Left lung (tissue), 10 donors: ENCODE measurements around the gene LENG9. TPM values are rescaled to one million over a fixed set of nuclear protein-coding genes. Genes with fewer than 3 reads are reported as not detected.
A peak's percentile ranks its signal among the peaks of the same experiment; 100 is the strongest.

Source experiments
- ATAC-seq: fragments of 200-7000 bp; cut with Tn5 transposase; one replicate; pipeline ENCODE4 v1.9.1; 2020; ENCODE audit warnings: moderate library complexity
- DNase-seq, 4 donors: peaks; one replicate each; pipeline ENCODE4 v3.0.0-alpha.2; 2013 to 2020
- H3K27ac ChIP-seq, 2 donors: fragments of 200-600 bp; sonication (generic) in 1 of 2; one replicate each; pipeline versions ENCODE4 v1.5.0 to v1.8.0; 2020 to 2021
- H3K27me3 ChIP-seq, 2 donors: fragments of 200-600 bp; sonication (generic) in 1 of 2; one replicate each; pipeline versions ENCODE4 v1.5.0 to v1.8.0; 2020 to 2021
- H3K36me3 ChIP-seq, 2 donors: fragments of 200-600 bp; sonication (generic) in 1 of 2; one replicate each; pipeline versions ENCODE4 v1.5.0 to v1.8.0; 2020 to 2021
- H3K4me1 ChIP-seq, 2 donors: fragments of 200-600 bp; one replicate each; pipeline ENCODE4 v1.8.0; 2021
- H3K4me3 ChIP-seq, 2 donors: fragments of 200-600 bp; sonication (generic) in 1 of 2; one replicate each; pipeline versions ENCODE4 v1.5.0 to v1.8.0; 2020 to 2021; ENCODE audit warnings: mild to moderate bottlenecking in 1 of 2
- H3K9me3 ChIP-seq, 2 donors: fragments of 200-600 bp; sonication (generic) in 1 of 2; one replicate each; pipeline versions ENCODE4 v1.5.0 to v1.8.0; 2020 to 2021
- intact Hi-C, 2 donors: fragments of 100-400 bp; cut with DNase I; formaldehyde crosslinking; loops; one replicate each; pipeline versions ENCODE4 v1.11.2 to v1.14.2; 2022
- polyA plus RNA-seq, 6 donors: library from polyadenylated mRNA; unstranded; fragments of 120-200 nt; gene quantifications; one replicate each; pipeline ENCODE4 v1.2.1, GENCODE V29; 2013; ENCODE audit not compliant: insufficient read length in 6 of 6
- total RNA-seq, 2 donors: library from RNA; stranded (reverse); fragmentation: NEBNext Ultra II Directional; extraction: Animal tissue kit (Norgen Biotek cat#: 25700); gene quantifications; one replicate each; pipeline ENCODE4 v1.2.1, GENCODE V29; 2021
- TF ChIP-seq, protein P1 (sequence below), 2 donors: fragments of 200-600 bp; sonication (generic) in 1 of 2; IDR thresholded peaks; one replicate each; pipeline versions ENCODE4 v1.5.0 to v1.8.0; 2021; ENCODE audit warnings: antibody characterized with exemption in 2 of 2
- donor health status: DM: no; HTN: yes; CAD: no.
- donor health status: DM: no; HTN: no; CAD: no.

Gene LENG9
- total and polyA plus RNA-seq, 8 donors, result 3.2 to 8.8 (median 4.9) TPM

DNA sequence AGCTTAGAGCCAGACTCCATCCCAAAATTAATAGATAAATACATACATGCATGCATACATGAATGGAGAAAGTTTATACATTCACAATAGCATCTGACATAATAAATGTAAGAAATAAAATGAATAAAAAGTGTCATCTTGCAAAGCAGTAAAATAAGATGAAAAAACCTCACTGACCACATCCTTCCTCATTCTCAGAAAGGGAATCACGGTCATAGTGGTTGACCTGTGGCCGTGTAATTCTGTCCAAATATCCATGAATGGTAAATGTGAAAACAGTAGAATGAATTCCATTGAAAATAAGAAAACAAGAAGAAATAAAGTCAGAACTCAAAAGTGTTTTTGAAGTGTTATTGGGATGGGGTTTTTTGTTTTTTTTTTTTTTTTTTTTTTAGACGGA is 19.3 kb upstream of the LENG9 start:
- H3K4me3 ChIP-seq, result no peak overlapping the region
- no peak overlapping the region for H3K27ac ChIP-seq
- intact Hi-C loops, result loop anchor here in 1 of 2 donors (5.0 kb wide), 1 partner anchor 194 kb away; no protein-coding TSS in a partner anchor
- TF ChIP-seq, protein P1, sequence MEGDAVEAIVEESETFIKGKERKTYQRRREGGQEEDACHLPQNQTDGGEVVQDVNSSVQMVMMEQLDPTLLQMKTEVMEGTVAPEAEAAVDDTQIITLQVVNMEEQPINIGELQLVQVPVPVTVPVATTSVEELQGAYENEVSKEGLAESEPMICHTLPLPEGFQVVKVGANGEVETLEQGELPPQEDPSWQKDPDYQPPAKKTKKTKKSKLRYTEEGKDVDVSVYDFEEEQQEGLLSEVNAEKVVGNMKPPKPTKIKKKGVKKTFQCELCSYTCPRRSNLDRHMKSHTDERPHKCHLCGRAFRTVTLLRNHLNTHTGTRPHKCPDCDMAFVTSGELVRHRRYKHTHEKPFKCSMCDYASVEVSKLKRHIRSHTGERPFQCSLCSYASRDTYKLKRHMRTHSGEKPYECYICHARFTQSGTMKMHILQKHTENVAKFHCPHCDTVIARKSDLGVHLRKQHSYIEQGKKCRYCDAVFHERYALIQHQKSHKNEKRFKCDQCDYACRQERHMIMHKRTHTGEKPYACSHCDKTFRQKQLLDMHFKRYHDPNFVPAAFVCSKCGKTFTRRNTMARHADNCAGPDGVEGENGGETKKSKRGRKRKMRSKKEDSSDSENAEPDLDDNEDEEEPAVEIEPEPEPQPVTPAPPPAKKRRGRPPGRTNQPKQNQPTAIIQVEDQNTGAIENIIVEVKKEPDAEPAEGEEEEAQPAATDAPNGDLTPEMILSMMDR (IDR thresholded peaks at IDR 0.05), result no peak
- no peak for DNase-seq
- H3K9me3 ChIP-seq, result no peaks in the 10 kb centered on the region
- H3K27me3 ChIP-seq, result peaks cover 0 to 91% of the 10 kb centered on the region in 2 donors
- peaks cover 0 to 26% of the 10 kb centered on the region in 2 donors for H3K4me1 ChIP-seq
- no peak for ATAC-seq
- H3K36me3 ChIP-seq, result no peaks in the 10 kb centered on the region

DNA sequence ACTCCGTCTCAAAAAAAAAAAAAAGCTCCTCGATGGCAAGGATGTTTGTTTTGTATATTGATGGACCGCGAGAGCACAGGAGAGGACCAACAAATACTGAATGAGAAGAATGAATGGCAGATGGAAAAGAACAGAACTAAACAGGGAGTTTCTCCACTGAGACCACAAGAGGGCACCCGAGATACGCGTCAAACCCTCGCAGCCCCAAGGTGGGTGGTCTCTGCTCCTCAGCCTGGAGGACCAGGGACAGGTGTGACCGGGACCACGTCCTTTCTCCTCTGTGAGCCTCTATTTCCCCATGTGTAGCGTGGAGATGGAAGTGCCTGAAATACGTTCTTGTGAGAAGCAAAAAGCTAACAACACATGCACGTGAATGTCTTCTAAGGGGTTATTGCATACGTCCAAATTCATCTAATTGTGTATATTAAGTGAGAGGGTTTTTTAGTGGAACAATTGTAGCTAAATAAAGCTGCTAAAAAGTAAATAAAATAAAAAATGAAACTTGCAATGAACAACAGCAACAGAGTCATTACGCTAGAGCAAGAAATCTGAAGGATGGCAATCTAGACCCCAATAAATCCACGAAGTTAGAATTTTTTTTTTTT is 17.9 kb upstream of the LENG9 start:
- Histone ChIP-seq H3K27ac (no peak overlapping the region), H3K27me3 (peaks cover 0 to 91% of the 10 kb centered on the region in 2 donors), H3K4me1 (peaks cover 0 to 26% of the 10 kb centered on the region in 2 donors), H3K4me3 (no peak overlapping the region), H3K36me3 (no peaks in the 10 kb centered on the region), H3K9me3 (no peaks in the 10 kb centered on the region)
- TF ChIP-seq, protein P1 (IDR thresholded peaks at IDR 0.05), result peak; percentile 56 to 57
- intact Hi-C loops, result loop anchor here in 1 of 2 donors (5.0 kb wide), 1 partner anchor 196 kb away; no protein-coding TSS in a partner anchor
- DNase-seq (no peak), ATAC-seq (peak; percentile 72)

DNA sequence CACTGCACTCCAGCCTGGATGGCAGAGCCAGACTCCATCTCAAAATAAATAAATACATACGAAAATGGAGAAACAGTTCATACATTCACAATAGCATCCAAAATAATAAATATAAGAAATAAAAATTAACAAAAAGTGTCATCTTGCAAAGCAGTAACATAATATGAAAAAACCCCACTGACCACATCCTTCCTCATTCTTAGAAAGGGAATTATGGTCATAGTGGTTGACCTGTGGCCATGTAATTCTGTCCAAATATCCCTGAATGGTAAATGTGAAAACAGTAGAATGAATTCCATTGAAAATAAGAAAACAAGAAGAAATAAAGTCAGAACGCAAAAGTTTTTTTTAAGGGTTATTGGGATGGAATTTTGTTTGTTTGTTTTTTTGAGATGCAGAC is 16.5 kb upstream of the LENG9 start:
- H3K4me1 ChIP-seq, result peaks cover 0 to 26% of the 10 kb centered on the region in 2 donors
- peaks cover 0 to 91% of the 10 kb centered on the region in 2 donors for H3K27me3 ChIP-seq
- H3K9me3 ChIP-seq, result no peaks in the 10 kb centered on the region
- no peak overlapping the region for H3K27ac ChIP-seq
- intact Hi-C loops, result loop anchor here in 1 of 2 donors (5.0 kb wide), 1 partner anchor 197 kb away; no protein-coding TSS in a partner anchor
- H3K4me3 ChIP-seq, result no peak overlapping the region
- DNase-seq (no peak), ATAC-seq (no peak)
- TF ChIP-seq, protein P1 (IDR thresholded peaks at IDR 0.05), result no peak
- H3K36me3 ChIP-seq, result no peaks in the 10 kb centered on the region

DNA sequence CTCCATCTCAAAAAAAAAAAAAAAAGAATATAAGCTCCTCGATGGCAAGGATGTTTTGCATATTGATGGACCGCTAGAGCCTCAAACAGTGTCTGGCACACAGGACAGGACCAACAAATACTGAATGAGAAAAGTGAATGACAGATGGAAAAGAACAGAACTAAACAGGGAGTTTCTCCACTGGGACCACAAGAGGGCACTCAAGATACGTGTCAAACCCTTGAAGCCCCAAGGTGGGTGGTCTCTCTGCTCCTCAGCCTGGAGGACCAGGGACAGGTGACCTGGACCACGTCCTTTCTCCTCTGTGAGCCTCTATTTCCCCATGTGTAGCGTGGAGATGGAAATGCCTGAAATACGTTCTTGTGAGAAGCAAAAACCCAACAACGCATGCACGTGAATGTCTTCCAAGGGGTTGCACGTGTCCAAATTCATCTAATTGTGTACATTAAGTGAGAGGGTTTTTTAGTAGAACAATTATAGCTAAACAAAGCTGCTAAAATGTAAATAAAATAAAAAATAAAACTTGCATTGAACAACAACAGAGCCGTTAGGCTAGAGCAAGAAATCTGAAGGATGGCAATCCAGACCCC is 15.2 kb upstream of the LENG9 start:
- DNase-seq (peak in 1 of 4 donors; percentile 67), ATAC-seq (peak; percentile 64)
- TF ChIP-seq, protein P1 (IDR thresholded peaks at IDR 0.05), result peak; percentile 48 to 54
- Histone ChIP-seq H3K9me3 (no peaks in the 10 kb centered on the region), H3K4me3 (no peak overlapping the region), H3K27me3 (peaks cover 0 to 91% of the 10 kb centered on the region in 2 donors), H3K27ac (no peak overlapping the region), H3K4me1 (peaks cover 0 to 26% of the 10 kb centered on the region in 2 donors), H3K36me3 (no peaks in the 10 kb centered on the region)
- intact Hi-C loops, result no loop called here

DNA sequence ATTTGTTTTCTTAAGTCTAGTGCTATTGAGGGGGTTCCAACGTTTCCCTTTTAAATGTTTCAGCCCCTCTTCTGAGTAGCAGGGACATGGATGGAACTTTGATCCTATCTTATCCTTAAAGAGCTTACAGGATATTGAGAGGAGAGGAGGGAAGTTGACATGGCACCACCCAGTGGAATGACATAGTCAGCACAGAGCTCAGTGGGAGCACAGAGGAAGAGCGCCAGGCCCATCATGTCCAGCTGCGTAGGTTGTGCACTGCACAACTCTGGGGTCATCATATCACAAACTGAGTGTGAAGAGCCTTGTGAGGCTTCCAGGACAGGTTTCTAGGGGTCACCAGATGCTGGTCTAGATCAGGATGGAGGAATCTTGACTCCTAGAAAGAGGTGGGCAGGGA is 14.1 kb upstream of the LENG9 start:
- Histone ChIP-seq H3K4me3 (no peak overlapping the region), H3K36me3 (no peaks in the 10 kb centered on the region), H3K27ac (no peak overlapping the region), H3K4me1 (peaks cover 0 to 28% of the 10 kb centered on the region in 2 donors), H3K27me3 (peaks cover 0 to 95% of the 10 kb centered on the region in 2 donors), H3K9me3 (no peaks in the 10 kb centered on the region)
- TF ChIP-seq, protein P1 (IDR thresholded peaks at IDR 0.05), result no peak
- intact Hi-C loops, result no loop called here
- DNase-seq, result no peak
- no peak for ATAC-seq
